RWPE2 (cell line): ENCODE data around the gene MAB21L1.
A peak's percentile ranks its signal among the peaks of the same experiment; 100 is the strongest.

Experiments used
- ATAC-seq: fragments of 200-7000 bp; cut with Tn5 transposase; 3 replicates; pipeline ENCODE4 v1.9.1; 2021; ENCODE audit warnings: low read depth
- DNase-seq: peaks from one replicate; pipeline ENCODE4 v3.0.0-alpha.2; 2020; ENCODE audit warnings: low spot score
- H3K27ac ChIP-seq: fragments of 450-650 bp; 2 replicates; pipeline ENCODE4 v1.5.1; 2017; ENCODE audit warnings: mild to moderate bottlenecking; ENCODE audit not compliant: poor library complexity, severe bottlenecking
- H3K27me3 ChIP-seq: fragments of 250-450 bp; sonication (Bioruptor Pico); 2 replicates; pipeline ENCODE4 v1.5.1; 2021; ENCODE audit warnings: mild to moderate bottlenecking, moderate library complexity; ENCODE audit not compliant: insufficient read depth, poor library complexity, severe bottlenecking
- H3K36me3 ChIP-seq: fragments of 250-450 bp; sonication (Bioruptor Pico); 2 replicates; pipeline ENCODE4 v1.5.1; 2020; ENCODE audit warnings: low read depth, mild to moderate bottlenecking, moderate library complexity
- H3K4me1 ChIP-seq: fragments of 250-450 bp; sonication (Bioruptor Pico); 2 replicates; pipeline ENCODE4 v1.5.1; 2021; ENCODE audit warnings: mild to moderate bottlenecking, moderate library complexity; ENCODE audit not compliant: insufficient read depth, poor library complexity, severe bottlenecking
- H3K4me3 ChIP-seq: fragments of 250-450 bp; sonication (Bioruptor Pico); 2 replicates; pipeline ENCODE4 v1.5.1; 2021; ENCODE audit warnings: mild to moderate bottlenecking, moderate library complexity; ENCODE audit not compliant: severe bottlenecking
- H3K9me3 ChIP-seq: fragments of 250-450 bp; sonication (Bioruptor Pico); 2 replicates; pipeline ENCODE4 v1.5.1; 2021; ENCODE audit warnings: mild to moderate bottlenecking, moderate library complexity; ENCODE audit not compliant: severe bottlenecking
- CTCF ChIP-seq: fragments of 450-650 bp; IDR thresholded peaks from one replicate; pipeline ENCODE4 v1.5.1; 2017; ENCODE audit warnings: mild to moderate bottlenecking, moderate library complexity; ENCODE audit not compliant: poor library complexity, severe bottlenecking

The MAB21L1 gene

GRCh38 chr13:35473802-35474201 lies 2.7 kb downstream of the MAB21L1 start:
- DNase-seq (no peak), ATAC-seq (no peak)
- Histone ChIP-seq H3K4me1 (peaks cover 4% of the 10 kb centered on the region), H3K4me3 (peak overlapping the region; percentile 37), H3K27me3 (peaks cover 3% of the 10 kb centered on the region), H3K36me3 (no peaks in the 10 kb centered on the region), H3K9me3 (no peaks in the 10 kb centered on the region), H3K27ac (no peak overlapping the region)
- TF ChIP-seq CTCF = no peak

- no peak for TF ChIP-seq CTCF
- Histone ChIP-seq H3K9me3 (no peaks in the 10 kb centered on the region), H3K4me3 (peak overlapping the region; percentile 37), H3K27me3 (peaks cover 3% of the 10 kb centered on the region), H3K4me1 (peaks cover 4% of the 10 kb centered on the region), H3K27ac (no peak overlapping the region), H3K36me3 (no peaks in the 10 kb centered on the region)
- ATAC-seq (no peak), DNase-seq (no peak)
Observed at GRCh38 chr13:35473206-35473775, 3.2 kb downstream of the MAB21L1 start.

GRCh38 chr13:35472323-35472881 lies 4.1 kb downstream of the MAB21L1 start:
- ATAC-seq (no peak), DNase-seq (no peak)
- H3K4me1 ChIP-seq = peaks cover 4% of the 10 kb centered on the region
- no peak overlapping the region for H3K4me3 ChIP-seq
- no peak for TF ChIP-seq CTCF
- peaks cover 3% of the 10 kb centered on the region for H3K27me3 ChIP-seq
- H3K27ac ChIP-seq = no peak overlapping the region
- H3K9me3 ChIP-seq = no peaks in the 10 kb centered on the region
- H3K36me3 ChIP-seq = no peaks in the 10 kb centered on the region

- no peaks in the 10 kb centered on the region for H3K36me3 ChIP-seq
- no peak for TF ChIP-seq CTCF
- H3K9me3 ChIP-seq = no peaks in the 10 kb centered on the region
- DNase-seq (no peak), ATAC-seq (no peak)
- H3K27ac ChIP-seq = no peak overlapping the region
- peaks cover 4% of the 10 kb centered on the region for H3K4me1 ChIP-seq
- H3K4me3 ChIP-seq = no peak overlapping the region
- H3K27me3 ChIP-seq = peaks cover 3% of the 10 kb centered on the region
Observed at GRCh38 chr13:35471706-35472322, 4.7 kb downstream of the MAB21L1 start.
